Esophagus muscularis mucosa (tissue), 4 donors: ENCODE measurements around the gene TSSK2. TPM values are rescaled to one million over a fixed set of nuclear protein-coding genes. Genes with fewer than 3 reads are reported as not detected.

ENCODE experiments used
- DNase-seq: peaks from one replicate; pipeline ENCODE4 v3.0.0-alpha.2; 2017; ENCODE audit errors: extremely low spot score
- H3K27ac ChIP-seq, 4 donors: fragments of 200-600 bp; sonication (generic); replicated peaks in 1 of 4; 1 replicate in 3 of 4; 2 replicates in 1 of 4; pipeline ENCODE4 v1.5.1; 2016 to 2019; ENCODE audit warnings: mild to moderate bottlenecking in 1 of 4
- H3K27me3 ChIP-seq, 4 donors: fragments of 200-600 bp; sonication (generic); one replicate each; pipeline versions ENCODE4 v1.5.1 to v1.6.0; 2016 to 2019
- H3K36me3 ChIP-seq, 4 donors: fragments of 200-600 bp; sonication (generic); one replicate each; pipeline ENCODE4 v1.5.1; 2016 to 2019
- H3K4me1 ChIP-seq, 4 donors: fragments of 200-600 bp; sonication (generic); one replicate each; pipeline ENCODE4 v1.5.1; 2016 to 2019
- H3K4me3 ChIP-seq, 4 donors: fragments of 200-600 bp; sonication (generic); 1 replicate in 2 of 4; 2 replicates in 2 of 4; pipeline ENCODE4 v1.5.1; 2016 to 2019; ENCODE audit warnings: mild to moderate bottlenecking in 4 of 4, moderate library complexity in 1 of 4
- H3K9me3 ChIP-seq, 4 donors: fragments of 200-600 bp; sonication (generic); 1 replicate in 3 of 4; 2 replicates in 1 of 4; pipeline ENCODE4 v1.5.1; 2016 to 2019
- CTCF ChIP-seq, 3 experiments: fragments of 200-600 bp in 2 of 3; fragments of 450-650 bp in 1 of 3; sonication (generic) in 2 of 3; IDR thresholded peaks; one replicate each; pipeline ENCODE4 v1.5.1; 2017 to 2019; ENCODE audit warnings: antibody characterized with exemption in 3 of 3, mild to moderate bottlenecking in 2 of 3, moderate library complexity in 1 of 3
- EP300 ChIP-seq: sonication (generic); formaldehyde crosslinking; IDR thresholded peaks from one replicate; pipeline ENCODE4 v1.6.1; 2017; ENCODE audit warnings: antibody characterized with exemption
- POLR2A ChIP-seq: fragments of 450-650 bp; IDR thresholded peaks from one replicate; pipeline ENCODE4 v1.6.1; 2017; ENCODE audit warnings: antibody characterized with exemption, moderate library complexity, mild to moderate bottlenecking, low read depth
- POLR2AphosphoS5 ChIP-seq, 2 donors: sonication (generic); formaldehyde crosslinking; IDR thresholded peaks; one replicate each; pipeline ENCODE4 v1.6.1; 2017; ENCODE audit warnings: antibody characterized with exemption in 2 of 2
- WGBS: methylation state at CpG from one replicate; pipeline ENCODE4 v1.1.5; 2018; 5-methylcytosine and 5-hydroxymethylcytosine counted together
- intact Hi-C: fragments of 100-400 bp; cut with DNase I; formaldehyde crosslinking; loops from one replicate; pipeline ENCODE4 v1.15.1; 2023
- total RNA-seq, 4 donors: library from RNA; depleted of rRNA; stranded (reverse); fragments of >200 nt; gene quantifications; one replicate each; pipeline versions ENCODE4 v1.1.0 to v1.2.1, GENCODE V29; 2016

The TSSK2 gene
- total RNA-seq, 4 donors from 2014 or later, result not detected

GRCh38 chr22:19180234-19180633 lies 49.1 kb downstream of the TSSK2 start:
- no peaks in the 10 kb centered on the region for H3K9me3 ChIP-seq
- H3K4me1 ChIP-seq, result peaks cover 16 to 40% (median 36%) of the 10 kb centered on the region in 4 donors
- DNase-seq, result no peak
- H3K36me3 ChIP-seq, result peaks cover 0 to 10% (median 2%) of the 10 kb centered on the region in 4 donors
- peak overlapping the region in 2 of 4 donors; percentile 93 to 96 for H3K27ac ChIP-seq
- no peaks in the 10 kb centered on the region for H3K27me3 ChIP-seq
- intact Hi-C loops, result loop anchor here (10.0 kb wide), 2 partner anchors 185 to 455 kb away; no protein-coding TSS in a partner anchor
- H3K4me3 ChIP-seq, result no peak overlapping the region
- WGBS, result 72% methylated on average over 5 of the region's 9 CpGs
- TF ChIP-seq EP300 (no peak), POLR2A (no peak), POLR2AphosphoS5 (IDR thresholded peaks at IDR 0.05) (no peak), CTCF (IDR thresholded peaks at IDR 0.05) (no peak)

- no peak overlapping the region for H3K4me3 ChIP-seq
- intact Hi-C loops, result loop anchor here (10.0 kb wide), 2 partner anchors 184 to 454 kb away; no protein-coding TSS in a partner anchor
- peaks cover 0 to 5% (median 2%) of the 10 kb centered on the region in 4 donors for H3K36me3 ChIP-seq
- no peak for DNase-seq
- TF ChIP-seq POLR2A (no peak), CTCF (IDR thresholded peaks at IDR 0.05) (no peak)
- peaks cover 13 to 33% (median 31%) of the 10 kb centered on the region in 4 donors for H3K4me1 ChIP-seq
- no peaks in the 10 kb centered on the region for H3K27me3 ChIP-seq
- no peaks in the 10 kb centered on the region for H3K9me3 ChIP-seq
- whole genome bisulfite sequencing, result 89% methylated on average over 11 of the region's 11 CpGs
- no peak overlapping the region for H3K27ac ChIP-seq
These were observed 49.8 kb downstream of the TSSK2 start for GRCh38 chr22:19180740-19181410.

GRCh38 chr22:19181786-19182471 lies 50.8 kb downstream of the TSSK2 start:
- intact Hi-C loops, result loop anchor here (10.0 kb wide), 2 partner anchors 183 to 453 kb away; no protein-coding TSS in a partner anchor
- Histone ChIP-seq H3K4me1 (peaks cover 10 to 23% (median 21%) of the 10 kb centered on the region in 4 donors), H3K4me3 (no peak overlapping the region), H3K27me3 (no peaks in the 10 kb centered on the region), H3K9me3 (no peaks in the 10 kb centered on the region), H3K27ac (no peak overlapping the region), H3K36me3 (peaks cover 0 to 5% (median 2%) of the 10 kb centered on the region in 4 donors)
- DNase-seq, result no peak
- TF ChIP-seq POLR2A (no peak), EP300 (no peak), CTCF (IDR thresholded peaks at IDR 0.05) (no peak), POLR2AphosphoS5 (IDR thresholded peaks at IDR 0.05) (no peak)
- 63% methylated on average over 9 of the region's 12 CpGs for WGBS

Other genes with a start within 250 kb of the TSSK2 start
- 1 to 10 TPM; 1.2 to 5.5 (median 2.2) TPM for gene DGCR6, start 225.0 kb upstream of the TSSK2 start, total RNA-seq
- 1 to 10 TPM; 1.4 to 7.2 (median 3.9) TPM for gene PRODH, start 195.0 kb upstream of the TSSK2 start, total RNA-seq
- gene DGCR2, start 8.9 kb upstream of the TSSK2 start, total RNA-seq, result 10 to 100 TPM; 45.7 to 79.6 (median 65.4) TPM
- gene ESS2, start 13.3 kb downstream of the TSSK2 start, total RNA-seq, result 10 to 100 TPM; 11.2 to 21.9 (median 19.9) TPM
- not detected for gene GSC2, start 19.0 kb downstream of the TSSK2 start, total RNA-seq
- 10 to 100 TPM; 57.3 to 88.9 (median 71.8) TPM for gene SLC25A1, start 47.4 kb downstream of the TSSK2 start, total RNA-seq
- gene CLTCL1, start 160.4 kb downstream of the TSSK2 start, total RNA-seq, result 1 to 10 TPM; 4.8 to 8.9 (median 6.0) TPM